Measurements from ENCODE around the gene KLHDC2.

DNA sequence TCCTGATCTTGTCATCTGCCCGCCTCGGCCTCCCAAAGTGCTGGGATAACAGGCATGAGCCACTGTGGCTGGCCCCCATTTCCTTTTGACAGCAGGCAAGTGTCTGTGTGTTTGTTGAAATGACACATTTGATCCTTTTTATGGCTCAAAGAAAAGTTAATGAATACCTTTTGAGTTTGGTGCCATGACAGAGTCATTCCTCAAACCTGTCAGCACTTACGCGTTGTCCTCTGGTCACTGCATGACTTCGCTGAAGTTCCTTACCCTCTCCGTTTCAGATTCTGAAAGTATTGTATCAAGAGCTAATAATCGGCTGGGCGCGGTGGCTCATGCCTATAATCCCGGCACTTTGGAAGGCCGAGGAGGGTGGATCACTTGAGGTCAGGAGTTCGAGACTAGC, 52.2 kb downstream of the KLHDC2 start:
- no peak for TF ChIP-seq EZH2 (IDR thresholded peaks at IDR 0.05; ENCODE audit: low read depth)
- TF ChIP-seq, protein P1, sequence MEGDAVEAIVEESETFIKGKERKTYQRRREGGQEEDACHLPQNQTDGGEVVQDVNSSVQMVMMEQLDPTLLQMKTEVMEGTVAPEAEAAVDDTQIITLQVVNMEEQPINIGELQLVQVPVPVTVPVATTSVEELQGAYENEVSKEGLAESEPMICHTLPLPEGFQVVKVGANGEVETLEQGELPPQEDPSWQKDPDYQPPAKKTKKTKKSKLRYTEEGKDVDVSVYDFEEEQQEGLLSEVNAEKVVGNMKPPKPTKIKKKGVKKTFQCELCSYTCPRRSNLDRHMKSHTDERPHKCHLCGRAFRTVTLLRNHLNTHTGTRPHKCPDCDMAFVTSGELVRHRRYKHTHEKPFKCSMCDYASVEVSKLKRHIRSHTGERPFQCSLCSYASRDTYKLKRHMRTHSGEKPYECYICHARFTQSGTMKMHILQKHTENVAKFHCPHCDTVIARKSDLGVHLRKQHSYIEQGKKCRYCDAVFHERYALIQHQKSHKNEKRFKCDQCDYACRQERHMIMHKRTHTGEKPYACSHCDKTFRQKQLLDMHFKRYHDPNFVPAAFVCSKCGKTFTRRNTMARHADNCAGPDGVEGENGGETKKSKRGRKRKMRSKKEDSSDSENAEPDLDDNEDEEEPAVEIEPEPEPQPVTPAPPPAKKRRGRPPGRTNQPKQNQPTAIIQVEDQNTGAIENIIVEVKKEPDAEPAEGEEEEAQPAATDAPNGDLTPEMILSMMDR (conservative IDR thresholded peaks at IDR 0.05): no peak
